RWPE1 (cell line): Measurements from ENCODE around the gene SLC38A10.

ENCODE experiments used
- CTCF ChIA-PET: fragments of 350-600 bp; sonication (Branson Sonifier 250); formaldehyde crosslinking; extraction: SDS; loops from one replicate; lab custom pipeline; 2021; lab: Yijun Ruan, JAX
- POLR2A ChIA-PET: fragments of 400-600 bp; formaldehyde crosslinking; extraction: SDS; loops from one replicate; lab custom pipeline; 2020; ENCODE audit warnings: antibody characterized with exemption; ENCODE audit not compliant: low non-redundant PET; lab: Yijun Ruan, JAX
- DNase-seq: peaks from one replicate; pipeline ENCODE4 v3.0.0; 2012; ENCODE audit warnings: low spot score
- H3K27ac ChIP-seq: fragments of 450-650 bp; 2 replicates; pipeline ENCODE4 v1.5.1; 2017
- CTCF ChIP-seq: fragments of 450-650 bp; conservative IDR thresholded peaks from 2 replicates; pipeline ENCODE4 v1.5.1; 2017; ENCODE audit warnings: low read depth, mild to moderate bottlenecking

SLC38A10 gene

GRCh38 chr17:81301195-81302144 is 6.4 kb upstream of the SLC38A10 start:
- H3K27ac ChIP-seq: peak overlapping the region; percentile 10
- ChIA-PET POLR2A (no interaction called here), CTCF (interaction anchor here (0.6 kb wide), 1 partner anchor 154 kb away, joined by 3 read pairs; no protein-coding TSS in a partner anchor)
- peak; percentile 23 for DNase-seq
- no peak for TF ChIP-seq CTCF

GRCh38 chr17:81300586-81301155 is 5.6 kb upstream of the SLC38A10 start:
- ChIA-PET CTCF (interaction anchor here (0.6 kb wide), 1 partner anchor 154 kb away, joined by 3 read pairs; no protein-coding TSS in a partner anchor), POLR2A (no interaction called here)
- no peak overlapping the region for H3K27ac ChIP-seq
- TF ChIP-seq CTCF: no peak
- no peak for DNase-seq

- no peak for DNase-seq
- H3K27ac ChIP-seq: peak overlapping the region; percentile 3; the same call in 1 of the 2 replicates
- POLR2A ChIA-PET: no interaction called here
- TF ChIP-seq CTCF: no peak
- CTCF ChIA-PET: no interaction called here
Measured at GRCh38 chr17:81299846-81300585, 4.9 kb upstream of the SLC38A10 start.

- H3K27ac ChIP-seq: peak overlapping the region; percentile 3; the same call in 1 of the 2 replicates
- no peak for TF ChIP-seq CTCF
- POLR2A ChIA-PET: interaction anchor here (0.5 to 1.2 kb wide), 2 partner anchors 24 to 76 kb away, joined by 3 read pairs; partner anchors contain the start of gene CEP131
- DNase-seq: no peak
- CTCF ChIA-PET: no interaction called here
Measured at GRCh38 chr17:81298991-81299738, 4.1 kb upstream of the SLC38A10 start.

GRCh38 chr17:81298325-81298990 is 3.4 kb upstream of the SLC38A10 start:
- no peak overlapping the region; the same call in 1 of the 2 replicates for H3K27ac ChIP-seq
- CTCF ChIA-PET: interaction anchor here (0.5 kb wide), 1 partner anchor 97 kb away, joined by 3 read pairs; no protein-coding TSS in a partner anchor
- TF ChIP-seq CTCF: no peak
- no peak for DNase-seq
- POLR2A ChIA-PET: interaction anchor here (0.5 to 1.2 kb wide), 2 partner anchors 25 to 76 kb away, joined by 3 read pairs; partner anchors contain the start of gene CEP131
